ENCODE data around the gene CALR. TPM values are rescaled to one million over a fixed set of nuclear protein-coding genes. Genes with fewer than 3 reads are reported as not detected.

The CALR gene
- total and polyA plus RNA-seq, 9 of the 15 experiments (the other 6 are each of a cell fraction or from before 2014, with no cell fraction given): 126 to 811 (median 642) TPM

GRCh38 chr19:12933287-12934072 is 4.9 kb upstream of the CALR start, which contains the start of gene FARSA (continued):
- TF ChIP-seq SMAD1 (IDR thresholded peaks at IDR 0.05; ENCODE audit: low read depth, low read length, partially characterized antibody) (peak; percentile 37), AFF4 (CRISPR knock-in tag; IDR thresholded peaks at IDR 0.05) (peak; percentile 77), POLR3A (IDR thresholded peaks at IDR 0.05; ENCODE audit: borderline replicate concordance, extremely low read depth, insufficient read depth, insufficient read length) (no peak), KDM4B (IDR thresholded peaks at IDR 0.05; ENCODE audit: borderline replicate concordance in 2 of 2, low read depth in 1 of 2) (peak in 1 of 2 experiments; percentile 98; a peak in 2 of 4 replicates), HDAC2 (IDR thresholded peaks at IDR 0.05) (no peak), AFF1 (IDR thresholded peaks at IDR 0.05; ENCODE audit: low read depth in 1 of 2, partially characterized antibody in 2 of 2) (no peak), POLR2AphosphoS5 (IDR thresholded peaks at IDR 0.05; ENCODE audit: control insufficient read depth, insufficient read depth, low read depth, low read length) (peak; percentile 89), RB1 (IDR thresholded peaks at IDR 0.05; ENCODE audit: low read depth) (peak; percentile 74; the same call in 1 of the 2 replicates), SMARCA5 (IDR thresholded peaks at IDR 0.05) (no peak), TEAD1 (CRISPR knock-in tag; IDR thresholded peaks at IDR 0.05) (peak in 1 of 2 experiments; percentile 4; a peak in 2 of 4 replicates), PHB (CRISPR knock-in tag; IDR thresholded peaks at IDR 0.05) (no peak), BDP1 (IDR thresholded peaks at IDR 0.05; ENCODE audit: insufficient read depth, insufficient read length) (no peak), ZNF57 (CRISPR knock-in tag; IDR thresholded peaks at IDR 0.05) (no peak), CGGBP1 (CRISPR knock-in tag; IDR thresholded peaks at IDR 0.05) (0 out of 2 replicates have a peak, but pooled peaks have one; percentile 15), CXXC5 (CRISPR knock-in tag; IDR thresholded peaks at IDR 0.05) (peak; percentile 34), PRPF4 (IDR thresholded peaks at IDR 0.05; ENCODE audit: insufficient read depth, low read depth, low read length, poor library complexity, severe bottlenecking) (peak; percentile 53)
